ENCODE measurements around the gene MYL10.
"Not testable (repeated sequence)": the region's sequence is repeated elsewhere in the genome, so short reads cannot be mapped to it uniquely, and the experiment has no call there.

Gene MYL10

DNA sequence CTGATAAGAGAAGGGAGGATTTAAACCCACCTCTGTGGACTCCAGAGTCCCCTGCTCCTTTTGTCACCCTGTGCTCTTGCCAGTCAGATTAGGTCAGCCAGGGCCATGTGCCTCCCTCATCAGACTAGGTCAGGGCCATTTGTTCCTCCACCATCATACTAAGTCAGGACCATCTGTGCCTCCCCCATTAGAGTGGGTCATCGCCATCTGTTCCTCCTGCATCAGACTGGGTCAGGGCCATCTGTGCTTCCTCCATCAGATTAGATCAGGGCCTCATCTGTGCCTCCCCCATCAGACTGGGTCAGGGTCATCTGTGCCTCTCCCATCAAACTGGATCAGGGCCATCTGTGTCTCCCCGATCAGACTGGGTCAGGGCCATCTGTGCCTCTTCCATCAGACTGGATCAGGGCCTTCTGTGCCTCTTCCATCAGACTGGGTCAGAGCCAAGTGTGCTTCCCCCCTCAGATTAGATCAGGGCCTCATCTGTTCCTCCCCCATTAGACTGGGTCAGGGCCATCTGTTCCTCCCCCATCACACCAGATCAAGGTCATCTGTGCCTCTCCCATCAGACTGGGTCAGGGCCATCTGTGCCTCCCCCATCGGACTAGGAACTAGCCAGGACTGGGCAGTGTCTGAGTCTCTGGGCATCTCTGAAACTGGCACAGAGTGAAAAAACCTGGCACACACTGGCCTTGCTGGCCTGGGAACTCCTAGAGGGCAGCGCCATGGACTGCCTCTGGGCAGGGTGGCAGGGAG is 11.5 kb downstream of the MYL10 start:
- DNase-seq: no peak

DNA sequence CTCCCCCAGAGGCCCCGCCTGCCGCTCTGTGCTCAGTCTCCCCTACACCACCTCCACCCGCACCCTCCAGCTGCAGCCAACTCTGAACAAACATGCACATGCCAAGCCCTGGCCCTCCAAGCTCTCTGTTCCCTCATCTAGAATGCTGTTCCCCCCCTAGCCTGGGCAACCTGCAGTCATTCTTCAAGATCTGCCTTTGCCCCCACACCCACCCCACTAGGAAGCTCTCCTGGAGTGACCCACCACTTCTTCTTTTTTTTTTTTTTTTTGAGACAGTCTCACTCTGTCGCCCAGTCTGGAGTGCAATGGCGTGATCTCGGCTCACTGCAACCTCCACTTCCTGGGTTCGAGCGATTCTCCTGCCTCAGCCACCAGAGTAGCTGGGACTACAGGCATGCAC is 13.7 kb downstream of the MYL10 start:
- DNase-seq: no peak

DNA sequence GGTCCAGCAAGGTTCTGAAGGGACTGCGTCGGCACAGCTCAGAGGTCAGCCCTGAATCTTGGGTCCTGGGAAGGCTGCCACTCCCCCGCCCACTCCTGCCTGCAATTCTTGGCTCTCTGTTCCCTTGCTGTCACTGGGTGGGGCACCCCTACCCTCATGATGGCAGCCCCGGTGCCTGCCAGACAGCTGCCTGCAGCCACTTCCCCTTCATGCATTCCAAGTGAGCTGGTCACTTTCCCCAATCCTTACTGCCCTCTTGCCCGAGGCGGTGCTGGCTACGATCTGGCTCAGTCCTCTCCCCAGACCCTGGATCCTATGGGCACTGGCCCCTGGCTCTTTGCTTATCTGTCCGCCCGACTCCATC is 14.2 kb downstream of the MYL10 start:
- no peak for DNase-seq

- DNase-seq: no peak
Observed at GRCh38 chr7:101614098-101614938, 14.8 kb downstream of the MYL10 start.

GRCh38 chr7:101612885-101613515 is 16.1 kb downstream of the MYL10 start:
- DNase-seq: no peak

- DNase-seq: no peak
Observed at GRCh38 chr7:101608772-101609713, 20.1 kb downstream of the MYL10 start.

- DNase-seq: no peak
Observed at GRCh38 chr7:101606498-101606923, 22.6 kb downstream of the MYL10 start.

DNA sequence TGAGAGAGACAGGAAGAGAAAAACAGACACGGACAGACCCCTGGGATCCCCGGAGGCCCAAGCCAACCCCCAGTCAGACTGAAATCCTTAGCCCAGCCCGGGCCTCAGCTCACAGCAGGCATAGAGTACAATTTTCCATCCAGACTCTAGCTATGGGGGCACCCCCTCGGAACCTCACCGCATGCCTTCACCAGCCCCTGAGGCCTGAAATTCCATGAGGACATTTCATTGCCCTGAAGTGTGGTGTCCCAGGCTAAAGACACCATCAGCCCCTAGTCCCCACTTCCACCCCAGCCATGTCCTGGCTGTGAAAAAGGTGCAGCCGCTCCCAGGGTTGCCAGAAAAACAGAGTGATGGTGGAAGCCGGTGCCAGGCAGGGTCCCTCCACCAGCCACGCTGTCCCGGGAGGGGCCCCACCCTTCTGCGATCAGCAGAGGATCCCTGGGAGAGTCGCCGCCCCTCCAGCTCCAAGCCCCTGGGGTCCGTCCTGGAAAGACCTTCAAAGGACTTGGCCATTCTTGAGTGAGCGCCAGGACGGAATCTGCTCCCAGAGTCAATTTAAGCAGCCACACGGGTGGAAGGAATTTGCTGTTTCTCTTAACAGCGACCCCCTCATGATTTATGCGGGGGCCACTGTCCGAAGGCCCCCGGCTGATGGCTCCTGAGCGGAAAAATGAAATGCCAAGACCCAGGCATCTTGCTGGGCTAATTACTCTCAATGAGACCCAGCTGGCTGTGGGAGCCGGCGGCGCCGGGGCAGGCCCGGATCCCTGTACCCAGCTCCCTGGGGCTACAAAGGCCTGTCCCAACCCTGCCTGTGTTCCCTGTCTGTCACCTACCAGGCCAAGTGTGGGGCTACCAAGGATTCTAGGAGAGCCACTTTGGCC is 23.2 kb downstream of the MYL10 start:
- DNase-seq: no peak

DNA sequence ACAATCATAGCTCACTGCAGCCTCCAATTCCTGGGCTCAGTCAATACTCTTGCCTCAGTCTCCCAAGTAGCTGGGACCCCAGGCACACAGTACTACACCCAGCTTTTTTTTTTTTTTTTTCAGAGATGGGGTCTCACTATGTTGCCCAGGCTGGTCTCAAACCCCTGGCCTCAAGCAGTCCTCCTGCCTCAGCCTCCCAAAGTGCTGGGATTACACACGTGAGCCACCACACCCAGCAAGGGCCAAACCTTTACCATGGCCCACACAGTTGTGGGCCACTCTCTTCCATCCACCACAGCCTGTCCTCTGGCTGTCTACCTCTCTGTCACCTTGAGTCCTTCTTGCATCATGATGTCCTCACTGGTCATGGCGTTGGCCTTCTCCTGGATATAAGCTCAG is 24.2 kb downstream of the MYL10 start:
- DNase-seq: not testable (repeated sequence)

GRCh38 chr7:101604331-101604933 is 24.7 kb downstream of the MYL10 start:
- no peak for DNase-seq

GRCh38 chr7:101602484-101603241 is 26.4 kb downstream of the MYL10 start:
- peak; percentile 72 to 82 for DNase-seq

DNA sequence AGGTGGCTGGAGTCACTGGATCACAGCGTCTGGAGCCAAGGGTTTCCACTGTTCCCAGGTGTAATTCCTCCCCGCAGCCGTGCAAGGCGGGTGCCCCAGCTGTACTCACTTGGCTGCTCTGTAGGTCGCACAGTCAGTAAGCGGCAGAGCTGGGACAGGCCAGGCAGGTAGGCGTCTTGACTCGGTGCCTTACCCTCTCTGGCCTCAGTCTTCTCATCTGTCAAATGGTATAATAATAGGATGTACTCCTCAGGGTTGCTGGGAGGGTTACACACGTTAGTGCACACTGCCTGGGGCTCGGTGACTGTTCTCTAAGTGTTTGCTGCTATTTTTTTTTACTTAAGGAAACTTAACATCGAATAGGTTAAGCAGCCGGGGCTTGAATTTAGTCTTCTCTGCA is 27.0 kb downstream of the MYL10 start:
- no peak for DNase-seq

- no peak for DNase-seq
Observed at GRCh38 chr7:101599787-101600186, 29.3 kb downstream of the MYL10 start.

DNA sequence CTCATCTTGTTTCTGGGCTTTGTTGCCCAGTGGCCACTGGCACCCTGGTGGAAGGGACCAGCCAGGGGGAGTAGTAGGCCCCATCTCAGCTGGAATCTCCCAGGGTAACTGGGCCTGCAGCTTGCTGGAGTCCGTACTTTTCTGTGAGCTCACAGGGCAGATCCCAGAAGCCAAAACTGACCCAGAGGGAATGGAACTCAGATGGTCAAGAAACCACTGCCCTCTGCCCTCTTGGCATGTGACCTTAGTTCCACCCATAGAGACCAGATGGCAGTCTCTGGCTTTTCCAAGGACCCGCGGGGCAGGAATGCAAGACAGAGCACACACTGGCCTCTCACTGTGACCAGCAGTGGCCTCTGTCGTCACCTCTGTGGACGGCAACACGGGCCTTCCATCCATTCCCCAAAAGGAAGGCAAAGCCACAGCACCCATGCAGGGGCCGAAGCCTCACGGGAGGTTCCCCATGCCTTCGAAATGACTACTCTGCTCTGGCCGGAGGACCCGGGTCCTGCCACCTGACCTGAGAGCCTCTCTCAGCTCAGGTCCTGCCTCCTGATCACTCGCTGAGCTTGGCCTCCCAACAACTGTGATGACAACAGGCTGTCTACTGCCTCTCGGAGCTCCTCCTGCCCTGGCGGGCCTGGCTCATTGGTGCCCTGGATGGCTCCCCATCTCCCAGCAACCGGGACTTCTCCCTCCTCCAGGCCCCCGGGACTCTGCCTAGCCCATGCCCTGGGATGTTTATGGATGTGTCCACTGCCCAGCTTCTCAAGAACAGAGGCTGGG is 29.9 kb downstream of the MYL10 start:
- no peak for DNase-seq

- DNase-seq: no peak
Observed at GRCh38 chr7:101598422-101598985, 30.6 kb downstream of the MYL10 start.

DNA sequence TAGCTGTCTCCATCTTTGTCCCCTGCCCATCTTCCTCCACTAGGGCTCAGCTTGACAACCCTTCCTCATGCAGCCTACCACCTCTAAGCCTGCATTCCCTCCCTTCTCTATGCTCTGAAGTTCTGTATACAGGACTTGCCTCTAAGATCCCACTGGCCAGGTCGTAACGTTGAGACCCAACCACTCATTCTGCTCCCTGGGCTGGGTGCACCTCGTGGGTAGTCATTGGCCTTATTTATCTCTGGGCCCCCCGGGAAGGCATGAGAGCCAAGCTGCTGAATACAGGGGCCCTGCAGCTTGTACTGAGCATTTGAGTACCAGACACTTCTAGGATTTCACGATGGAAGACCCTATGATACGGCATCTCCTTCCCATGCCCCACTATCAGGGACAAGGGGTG is 31.2 kb downstream of the MYL10 start:
- no peak for DNase-seq

DNA sequence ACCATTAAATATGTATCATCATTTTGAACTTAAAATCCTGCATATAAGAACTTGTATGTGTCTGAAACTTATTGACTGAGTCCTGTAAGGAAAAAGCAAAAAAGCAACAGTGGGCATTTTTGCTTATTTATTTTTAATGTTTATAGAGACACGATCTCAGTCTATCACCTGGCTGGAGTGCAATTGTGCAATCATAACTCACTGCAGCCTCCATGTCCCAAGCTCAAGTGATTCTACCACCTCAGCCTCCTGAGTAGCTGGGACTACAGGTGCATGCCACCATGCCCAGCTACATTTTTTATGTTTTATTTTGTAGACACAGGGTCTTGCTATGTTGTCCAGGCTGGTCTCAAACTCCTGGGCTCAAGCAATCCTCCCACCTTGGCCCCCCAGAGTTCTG is 32.2 kb downstream of the MYL10 start:
- no peak for DNase-seq

- DNase-seq: no peak
Observed at GRCh38 chr7:101595766-101596537, 33.1 kb downstream of the MYL10 start.
